NCI-H2081 (cell line): ENCODE data around the gene RPL36AL.

Experiments used
- DNase-seq, 2 experiments: peaks; one replicate each; lab custom pipeline; 2025; lab: John Stamatoyannopoulos, UW

RPL36AL gene

GRCh38 chr14:49581209-49582112, 39.0 kb downstream of the RPL36AL start:
- no peak for DNase-seq

- no peak for DNase-seq
Measured at GRCh38 chr14:49579841-49580240, 40.6 kb downstream of the RPL36AL start.

- no peak for DNase-seq
Measured at GRCh38 chr14:49578141-49578540, 42.3 kb downstream of the RPL36AL start.

- DNase-seq, result no peak
Measured at GRCh38 chr14:49574038-49574437, 46.4 kb downstream of the RPL36AL start.

GRCh38 chr14:49569281-49569680, 51.1 kb downstream of the RPL36AL start:
- no peak for DNase-seq
